IMR-90 (cell line): ENCODE measurements around the gene PHKG2. TPM values are rescaled to one million over a fixed set of nuclear protein-coding genes. Genes with fewer than 3 reads are reported as not detected.

Source experiments
- ATAC-seq: fragments of 200-7000 bp; cut with Tn5 transposase; 2 replicates; pipeline ENCODE4 v1.9.1; 2020; ENCODE audit warnings: low read depth, mild to moderate bottlenecking, moderate library complexity
- BruUV-seq: library from RNA; stranded (reverse); fragments of 400-500 nt; replicated peaks from 2 replicates; lab custom pipeline; 2021; lab: Mats Ljungman, UMichigan
- CTCF ChIA-PET: fragments of 300-600 bp; formaldehyde crosslinking; extraction: SDS; loops from one replicate; lab custom pipeline; 2021; ENCODE audit warnings: antibody characterized with exemption; lab: Yijun Ruan, JAX
- POLR2A ChIA-PET: fragments of 300-600 bp; sonication (Branson Sonifier 250); formaldehyde crosslinking; loops from one replicate; lab custom pipeline; 2022; ENCODE audit warnings: antibody characterized with exemption; ENCODE audit not compliant: unreplicated experiment; lab: Charles Lee
- DNase-seq: peaks from one replicate; pipeline ENCODE4 v3.0.0; 2013
- H2AFZ ChIP-seq: replicated peaks from 2 replicates; pipeline ENCODE3; 2013; ENCODE audit warnings: low read length, mild to moderate bottlenecking; ENCODE audit not compliant: poor library complexity
- H2AK5ac ChIP-seq: 2 replicates; pipeline ENCODE4 v1.6.1; 2013; ENCODE audit warnings: low read depth, low read length, inconsistent platforms
- H2AK9ac ChIP-seq: replicated peaks from 2 replicates; pipeline ENCODE3; 2013; ENCODE audit warnings: mild to moderate bottlenecking, low read depth, low read length, moderate library complexity; ENCODE audit not compliant: poor library complexity
- H2BK120ac ChIP-seq: 2 replicates; pipeline ENCODE4 v1.6.1; 2013; ENCODE audit warnings: low read depth, low read length, inconsistent platforms
- H2BK15ac ChIP-seq: 3 replicates; pipeline ENCODE4 v1.6.1; 2013; ENCODE audit warnings: low read depth, low read length, inconsistent platforms
- H2BK20ac ChIP-seq: 2 replicates; pipeline ENCODE4 v1.6.1; 2013; ENCODE audit warnings: low read depth, mild to moderate bottlenecking, inconsistent platforms, low read length, moderate library complexity
- H2BK5ac ChIP-seq: 2 replicates; pipeline ENCODE4 v1.6.1; 2013; ENCODE audit warnings: mild to moderate bottlenecking, low read depth, low read length, inconsistent platforms; ENCODE audit not compliant: poor library complexity, severe bottlenecking
- H3K14ac ChIP-seq: replicated peaks from 2 replicates; pipeline ENCODE4 v1.6.1; 2013; ENCODE audit warnings: low read depth, low read length, inconsistent platforms
- H3K18ac ChIP-seq: 2 replicates; pipeline ENCODE4 v1.6.1; 2013; ENCODE audit warnings: low read depth, low read length, control low read depth
- H3K23ac ChIP-seq: 2 replicates; pipeline ENCODE4 v1.6.1; 2013; ENCODE audit warnings: low read depth, low read length, inconsistent platforms
- H3K27ac ChIP-seq: 2 replicates; pipeline ENCODE4 v1.5.1; 2013; ENCODE audit warnings: mild to moderate bottlenecking, control low read depth, low read length; ENCODE audit not compliant: insufficient read depth
- H3K27me3 ChIP-seq: 2 replicates; pipeline ENCODE4 v1.6.1; 2013; ENCODE audit warnings: low read length; ENCODE audit not compliant: control insufficient read depth, insufficient read depth
- H3K36me3 ChIP-seq: 2 replicates; pipeline ENCODE4 v1.6.1; 2013; ENCODE audit warnings: low read length, mixed read lengths; ENCODE audit not compliant: control insufficient read depth, insufficient read depth
- H3K4ac ChIP-seq: 2 replicates; pipeline ENCODE4 v1.6.1; 2013; ENCODE audit warnings: low read depth, low read length, inconsistent platforms
- H3K4me1 ChIP-seq: 2 replicates; pipeline ENCODE4 v1.6.1; 2013; ENCODE audit warnings: low read length, mixed read lengths; ENCODE audit not compliant: control insufficient read depth, insufficient read depth
- H3K4me2 ChIP-seq: 2 replicates; pipeline ENCODE4 v1.6.1; 2013; ENCODE audit warnings: low read depth, mild to moderate bottlenecking, control low read depth, low read length, moderate library complexity
- H3K4me3 ChIP-seq: 2 replicates; pipeline ENCODE4 v1.5.1; 2013; ENCODE audit warnings: low read depth, mild to moderate bottlenecking, control low read depth, low read length, moderate library complexity; ENCODE audit not compliant: insufficient read depth
- H3K56ac ChIP-seq: 2 replicates; pipeline ENCODE4 v1.6.1; 2013; ENCODE audit warnings: low read length, inconsistent platforms; ENCODE audit not compliant: insufficient read depth; ENCODE audit errors: extremely low read depth
- H3K79me1 ChIP-seq, 2 experiments: 2 replicates each; pipeline ENCODE4 v1.6.1; 2013; ENCODE audit warnings: low read length in 2 of 2, inconsistent platforms in 1 of 2, low read depth in 1 of 2
- H3K9ac ChIP-seq: 2 replicates; pipeline ENCODE4 v1.6.1; 2013; ENCODE audit warnings: low read depth, low read length, control low read depth
- H3K9me1 ChIP-seq: 2 replicates; pipeline ENCODE4 v1.6.1; 2013; ENCODE audit warnings: low read length, inconsistent platforms; ENCODE audit not compliant: insufficient read depth
- H3K9me3 ChIP-seq: 2 replicates; pipeline ENCODE4 v1.6.1; 2013; ENCODE audit warnings: low read length; ENCODE audit not compliant: control insufficient read depth, insufficient read depth
- H4K20me1 ChIP-seq: 2 replicates; pipeline ENCODE4 v1.6.1; 2013; ENCODE audit warnings: low read length, inconsistent platforms; ENCODE audit not compliant: insufficient read depth
- H4K5ac ChIP-seq: 2 replicates; pipeline ENCODE4 v1.6.1; 2013; ENCODE audit warnings: mild to moderate bottlenecking, low read depth, low read length, control low read depth
- H4K8ac ChIP-seq, 2 experiments: 2 replicates each; pipeline ENCODE4 v1.6.1; 2013; ENCODE audit warnings: low read depth in 2 of 2, low read length in 2 of 2, control low read depth in 1 of 2, inconsistent platforms in 1 of 2
- H4K91ac ChIP-seq: 2 replicates; pipeline ENCODE4 v1.6.1; 2013; ENCODE audit warnings: low read depth, low read length, inconsistent platforms; ENCODE audit not compliant: insufficient read depth
- BHLHE40 ChIP-seq: fragments of 150-350 bp; IDR thresholded peaks from 2 replicates; pipeline ENCODE4 v1.6.1; 2016; ENCODE audit warnings: mild to moderate bottlenecking, low read depth, low read length
- WGBS, 2 experiments: methylation state at CpG; one replicate each; pipeline versions ENCODE4 v1.1.5 to v1.1.7; 2013; ENCODE audit warnings: missing lambda C conversion rate in 2 of 2; ENCODE audit not compliant: insufficient read length in 1 of 2; ENCODE audit errors: extremely low coverage in 2 of 2; 5-methylcytosine and 5-hydroxymethylcytosine counted together
- dilution Hi-C: fragments of 300-500 bp; cut with HindIII; formaldehyde crosslinking; loops from one replicate; pipeline ENCODE4 v1.14.3; 2018; ENCODE audit warnings: low sequenced_read_pairs; ENCODE audit not compliant: unreplicated experiment
- in situ Hi-C: fragments of 300-500 bp; cut with MboI; formaldehyde crosslinking; loops from 3 replicates; pipeline ENCODE4 v1.14.3; 2019; ENCODE audit warnings: low sequenced_read_pairs, inconsistent platforms, mixed read lengths
- intact Hi-C: fragments of 100-400 bp; cut with micrococcal nuclease; formaldehyde crosslinking; loops from 2 replicates; pipeline ENCODE4 v1.10.0; 2022
- polyA plus RNA-seq, 3 experiments: library from polyadenylated mRNA; depleted of rRNA; stranded (reverse); fragments of >200 nt; gene quantifications; 2 replicates each; pipeline ENCODE4 v1.2.3, GENCODE V29; 2012; ENCODE audit warnings: low replicate concordance in 1 of 3
- total RNA-seq: library from RNA; depleted of rRNA; stranded (reverse); fragments of >200 nt; gene quantifications from 2 replicates; pipeline ENCODE4 v1.2.3, GENCODE V29; 2012

PHKG2 gene
- total and polyA plus RNA-seq, 2 of the 4 experiments (the other 2 are of a cell fraction), result 26.0 to 38.9 TPM

DNA sequence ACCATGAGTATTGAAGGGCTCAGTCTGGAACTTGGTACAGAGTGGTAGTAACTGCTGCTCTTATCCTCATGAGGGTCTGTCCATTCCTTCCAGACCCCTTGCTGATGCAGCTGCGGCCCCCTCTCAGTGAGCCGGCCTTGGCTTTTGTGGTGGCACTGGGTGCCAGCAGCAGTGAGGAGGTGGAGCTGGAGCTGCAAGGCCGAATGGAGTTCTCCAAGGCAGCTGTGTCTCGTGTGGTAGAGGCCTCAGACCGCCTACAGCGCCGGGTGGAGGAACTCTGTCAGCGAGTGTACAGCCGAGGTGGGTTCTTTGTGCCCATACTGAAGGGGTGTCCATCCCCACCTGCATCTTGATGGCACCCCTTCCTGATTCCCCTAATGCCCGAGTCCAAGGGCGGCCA, 15.9 kb downstream of the PHKG2 start:
- WGBS, 2 experiments, result 94% methylated on average over 3 of the region's 11 CpGs; no CpG with 5 or more reads in 1 of the 2 experiments
- Histone ChIP-seq H3K56ac (no peak overlapping the region), H3K4me2 (no peak overlapping the region), H3K23ac (no peak overlapping the region), H4K91ac (no peak overlapping the region), H4K5ac (no peak overlapping the region), H3K27ac (no peak overlapping the region), H3K9me1 (0 out of 2 replicates have a peak, but pooled peaks cover 4% of the 10 kb centered on the region), H3K27me3 (no peaks in the 10 kb centered on the region), H3K4me3 (no peak overlapping the region), H2AFZ (no peak overlapping the region), H2BK120ac (no peak overlapping the region), H3K79me1 (peaks cover 20 to 59% of the 10 kb centered on the region in 2 experiments), H4K20me1 (peaks cover 17% of the 10 kb centered on the region), H3K4ac (no peak overlapping the region), H3K18ac (no peak overlapping the region), H2BK5ac (no peak overlapping the region), H3K9me3 (no peaks in the 10 kb centered on the region), H2BK20ac (no peak overlapping the region), H3K4me1 (peaks cover 12% of the 10 kb centered on the region), H2AK9ac (no peak overlapping the region), H4K8ac (no peak overlapping the region), H2AK5ac (no peak overlapping the region), H3K14ac (no peak overlapping the region), H3K36me3 (peaks cover 51% of the 10 kb centered on the region), H2BK15ac (no peak overlapping the region), H3K9ac (no peak overlapping the region)
- intact Hi-C loops, result loop anchor here (5.0 kb wide), 1 partner anchor 158 kb away; the partner anchor contains the start of gene FBXL19
- no TSS peak for BruUV-seq
- ChIA-PET CTCF (no interaction called here), POLR2A (no interaction called here)
- no peak for TF ChIP-seq BHLHE40
- ATAC-seq (no peak), DNase-seq (no peak)
- in situ Hi-C loops, result no loop called here
- dilution Hi-C loops, result no loop called here
